ENCODE data around the gene RARRES2. TPM values are rescaled to one million over a fixed set of nuclear protein-coding genes. Genes with fewer than 3 reads are reported as not detected.
A peak's percentile ranks its signal among the peaks of the same experiment; 100 is the strongest.

The RARRES2 gene
- polyA plus RNA-seq, 4 donors = 46.9 to 241 (median 58.2) TPM

DNA sequence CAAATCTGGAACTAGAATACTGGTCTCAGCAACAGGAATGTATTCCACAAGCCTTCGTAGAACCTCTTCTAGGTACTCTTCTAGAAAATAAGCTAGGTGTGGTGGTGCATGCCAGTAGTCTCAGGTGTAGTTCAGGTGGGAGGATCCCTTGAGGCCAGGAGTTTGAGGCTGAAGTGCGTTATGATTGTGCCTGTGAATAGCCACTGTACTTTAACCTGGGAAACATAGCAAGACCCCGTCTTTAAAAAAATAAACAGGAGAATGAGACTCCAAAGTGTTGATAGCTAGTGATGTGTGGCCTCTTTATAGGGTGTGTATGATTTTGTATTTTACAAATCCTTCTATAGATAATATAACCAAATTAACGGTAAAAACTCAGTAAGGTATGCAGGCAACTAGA lies 36.2 kb upstream of the RARRES2 start:
- DNase-seq (ENCODE audit: low read depth in 4 of 4, low spot score in 3 of 4) = no peak

DNA sequence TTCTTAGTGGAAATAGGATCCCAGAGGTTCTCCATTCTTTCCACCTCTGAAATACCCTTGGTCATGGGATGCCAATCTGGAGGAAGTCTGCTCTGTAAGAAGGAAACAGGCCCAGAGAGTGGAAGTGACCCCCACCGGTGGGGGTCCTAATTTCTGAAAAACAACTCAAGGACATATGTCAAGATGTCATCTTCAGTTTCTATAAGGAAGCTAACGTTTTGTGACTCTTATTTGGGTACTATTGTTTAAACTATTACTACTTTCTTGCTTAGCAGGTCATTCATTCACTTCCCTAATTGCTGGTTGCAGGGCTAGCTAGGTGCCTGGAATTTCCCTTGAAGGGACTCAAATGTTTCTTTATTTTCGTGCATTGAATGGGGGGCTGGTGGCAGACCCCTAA lies 35.8 kb upstream of the RARRES2 start:
- no peak for DNase-seq (ENCODE audit: low read depth in 4 of 4, low spot score in 3 of 4)

DNA sequence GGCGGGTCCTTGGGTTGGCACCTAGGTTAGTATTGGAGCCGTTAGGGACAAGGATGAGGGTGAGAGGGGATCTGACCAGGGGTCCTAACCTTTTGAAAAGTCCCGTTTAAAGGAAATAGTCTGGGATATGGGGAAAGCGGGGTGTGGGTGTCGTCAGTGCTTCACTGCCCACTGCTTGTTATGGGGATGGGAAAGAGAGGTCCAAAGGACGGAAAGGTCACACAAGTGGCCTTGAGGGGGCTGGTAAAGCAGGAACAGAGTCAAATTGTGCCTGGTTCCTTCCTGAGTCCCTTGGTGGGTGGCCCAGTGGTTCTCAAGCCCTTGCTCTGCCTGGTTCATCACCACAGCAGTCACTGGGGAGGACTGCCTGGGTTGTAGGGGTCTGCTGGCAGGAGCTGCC lies 35.1 kb upstream of the RARRES2 start:
- no peak for DNase-seq (ENCODE audit: low read depth in 4 of 4, low spot score in 3 of 4)

DNA sequence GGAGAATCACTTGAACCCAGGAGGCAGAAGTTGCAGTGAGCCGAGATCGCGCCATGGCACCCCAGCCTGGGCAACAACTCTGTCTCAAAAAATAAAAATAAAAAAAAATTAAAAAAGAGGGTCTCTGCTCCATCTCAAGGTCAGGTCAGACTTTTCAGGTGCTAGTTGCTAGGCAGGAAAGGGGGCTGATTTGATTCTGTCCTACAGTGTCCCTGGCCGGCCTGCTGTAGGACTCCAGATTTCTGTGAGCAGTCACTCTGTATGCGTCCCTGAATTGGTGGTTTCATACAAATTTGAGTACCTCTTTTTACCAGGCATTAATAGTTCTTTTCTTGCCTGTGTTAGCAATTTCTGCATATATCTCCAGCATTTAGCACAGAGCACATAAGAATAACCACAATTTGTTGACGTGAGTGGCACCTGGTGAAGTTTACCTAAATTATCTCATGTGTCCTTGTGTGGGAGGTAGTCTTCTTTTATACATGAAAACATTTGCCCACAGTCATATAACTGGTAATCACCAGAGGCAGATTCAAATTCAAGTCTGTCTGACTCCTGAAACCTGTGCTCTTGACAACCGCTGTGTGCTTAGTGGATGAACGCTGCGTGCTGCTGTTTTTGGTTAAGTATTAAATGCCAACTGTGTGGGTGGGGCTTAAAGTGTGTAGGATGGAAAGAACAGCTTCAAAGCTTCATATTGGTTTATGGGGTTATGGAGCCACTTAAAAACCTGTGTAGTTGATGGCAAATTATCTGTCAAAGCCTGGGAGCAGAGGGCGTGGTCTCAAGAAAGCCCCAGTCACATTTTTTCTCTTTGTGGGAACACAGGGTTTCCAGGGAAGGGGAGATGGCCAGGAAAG lies 34.5 kb upstream of the RARRES2 start:
- no peak for DNase-seq (ENCODE audit: low read depth in 4 of 4, low spot score in 3 of 4)

DNA sequence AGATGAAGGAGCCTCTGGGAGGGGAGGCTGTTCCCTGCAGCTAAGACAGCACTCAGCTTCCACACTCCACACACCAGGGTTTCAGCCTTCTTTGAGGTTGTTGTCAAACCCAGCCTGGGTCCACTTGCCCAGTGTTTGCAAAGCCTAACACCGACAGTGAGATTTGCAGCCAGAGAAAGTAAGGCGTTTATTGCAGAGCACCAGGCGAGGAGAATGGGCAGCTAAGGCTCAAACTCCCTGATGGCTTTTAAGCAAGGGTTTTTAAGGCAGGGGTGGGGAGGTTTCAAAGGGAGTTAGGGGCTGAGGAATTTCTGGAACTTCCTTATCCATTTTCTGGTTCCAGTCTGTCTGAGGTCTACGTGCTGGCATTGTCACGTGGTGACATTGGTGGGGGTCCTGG lies 33.0 kb upstream of the RARRES2 start:
- DNase-seq (ENCODE audit: low read depth in 4 of 4, low spot score in 3 of 4) = no peak

GRCh38 chr7:150374026-150374425 lies 32.6 kb upstream of the RARRES2 start:
- DNase-seq (ENCODE audit: low read depth in 4 of 4, low spot score in 3 of 4) = no peak

DNA sequence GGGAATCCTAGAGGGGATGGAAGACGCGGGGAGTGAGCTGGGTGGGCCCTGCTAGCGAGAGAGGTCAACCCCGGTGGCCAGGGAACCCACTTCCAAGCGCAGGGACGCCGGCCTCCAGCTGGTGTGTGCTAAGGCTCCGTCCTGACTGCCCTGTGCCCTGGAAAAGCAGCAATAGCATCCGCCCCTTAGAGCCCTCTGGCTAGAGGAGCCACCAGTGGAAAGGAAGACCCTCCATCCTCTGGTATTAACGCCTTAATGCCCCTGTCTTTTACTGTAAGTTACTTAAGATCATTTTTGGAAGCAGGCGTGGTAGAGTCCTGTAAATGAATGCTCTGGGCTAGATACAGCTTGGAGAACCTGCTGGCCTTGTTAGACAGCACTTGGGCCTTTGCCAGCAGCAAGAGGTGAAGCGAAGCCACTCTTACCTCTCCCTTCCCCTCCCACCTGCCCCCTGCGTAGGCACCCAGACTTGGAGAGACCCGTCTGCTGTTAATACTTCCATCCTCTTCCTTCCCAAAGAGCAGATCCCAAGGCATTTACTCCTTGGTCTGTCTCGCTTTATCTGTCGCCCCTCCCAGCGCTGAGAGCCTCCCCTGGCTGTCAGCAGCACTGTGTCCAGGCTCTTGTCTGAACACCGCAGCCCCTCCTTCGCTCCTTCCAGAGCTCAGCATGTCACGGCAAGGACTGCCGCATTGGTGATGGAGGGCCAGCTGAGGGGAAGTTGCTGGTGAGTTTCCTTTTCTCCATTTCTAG lies 31.8 kb upstream of the RARRES2 start:
- no peak for DNase-seq (ENCODE audit: low read depth in 4 of 4, low spot score in 3 of 4)

DNA sequence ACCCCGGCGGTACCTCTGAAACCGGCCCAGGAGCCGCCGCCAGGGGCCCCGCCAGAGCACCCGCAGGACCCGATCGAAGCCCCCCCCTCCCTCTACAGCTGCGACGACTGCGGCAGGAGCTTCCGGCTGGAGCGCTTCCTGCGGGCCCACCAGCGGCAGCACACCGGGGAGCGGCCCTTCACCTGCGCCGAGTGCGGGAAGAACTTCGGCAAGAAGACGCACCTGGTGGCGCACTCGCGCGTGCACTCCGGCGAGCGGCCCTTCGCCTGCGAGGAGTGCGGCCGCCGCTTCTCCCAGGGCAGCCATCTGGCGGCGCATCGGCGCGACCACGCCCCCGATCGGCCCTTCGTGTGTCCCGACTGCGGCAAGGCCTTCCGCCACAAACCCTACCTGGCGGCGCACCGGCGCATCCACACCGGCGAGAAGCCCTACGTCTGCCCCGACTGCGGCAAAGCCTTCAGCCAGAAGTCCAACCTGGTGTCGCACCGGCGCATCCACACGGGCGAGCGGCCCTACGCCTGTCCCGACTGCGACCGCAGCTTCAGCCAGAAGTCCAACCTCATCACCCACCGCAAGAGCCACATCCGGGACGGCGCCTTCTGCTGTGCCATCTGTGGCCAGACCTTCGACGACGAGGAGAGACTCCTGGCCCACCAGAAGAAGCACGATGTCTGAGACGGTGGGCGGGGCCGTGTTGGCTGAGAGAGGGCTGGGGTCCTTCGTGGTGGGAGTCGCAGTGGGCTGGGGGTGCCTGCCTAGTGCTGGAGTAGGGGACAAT lies 31.0 kb upstream of the RARRES2 start:
- DNase-seq (ENCODE audit: low read depth in 4 of 4, low spot score in 3 of 4) = no peak

GRCh38 chr7:150371996-150372270 lies 30.5 kb upstream of the RARRES2 start:
- DNase-seq (ENCODE audit: low read depth in 4 of 4, low spot score in 3 of 4) = no peak

DNA sequence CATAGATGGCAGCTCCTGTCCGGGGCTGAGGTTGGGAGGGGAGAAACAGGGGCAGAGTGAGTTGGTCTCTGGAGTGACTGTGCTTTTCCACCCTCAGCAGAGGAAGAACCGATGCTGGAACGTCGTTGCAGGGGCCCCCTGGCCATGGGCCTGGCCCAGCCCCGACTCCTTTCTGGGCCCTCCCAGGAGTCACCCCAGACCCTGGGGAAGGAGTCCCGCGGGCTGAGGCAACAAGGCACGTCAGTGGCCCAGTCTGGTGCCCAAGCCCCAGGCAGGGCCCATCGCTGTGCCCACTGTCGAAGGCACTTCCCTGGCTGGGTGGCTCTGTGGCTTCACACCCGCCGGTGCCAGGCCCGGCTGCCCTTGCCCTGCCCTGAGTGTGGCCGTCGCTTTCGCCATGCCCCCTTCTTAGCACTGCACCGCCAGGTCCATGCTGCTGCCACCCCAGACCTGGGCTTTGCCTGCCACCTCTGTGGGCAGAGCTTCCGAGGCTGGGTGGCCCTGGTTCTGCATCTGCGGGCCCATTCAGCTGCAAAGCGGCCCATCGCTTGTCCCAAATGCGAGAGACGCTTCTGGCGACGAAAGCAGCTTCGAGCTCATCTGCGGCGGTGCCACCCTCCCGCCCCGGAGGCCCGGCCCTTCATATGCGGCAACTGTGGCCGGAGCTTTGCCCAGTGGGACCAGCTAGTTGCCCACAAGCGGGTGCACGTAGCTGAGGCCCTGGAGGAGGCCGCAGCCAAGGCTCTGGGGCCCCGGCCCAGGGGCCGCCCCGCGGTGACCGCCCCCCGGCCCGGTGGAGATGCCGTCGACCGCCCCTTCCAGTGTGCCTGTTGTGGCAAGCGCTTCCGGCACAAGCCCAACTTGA lies 29.9 kb upstream of the RARRES2 start:
- no peak for DNase-seq (ENCODE audit: low read depth in 4 of 4, low spot score in 3 of 4)

- DNase-seq (ENCODE audit: low read depth in 4 of 4, low spot score in 3 of 4) = no peak
Measured at GRCh38 chr7:150370612-150371071, 29.2 kb upstream of the RARRES2 start.

- DNase-seq (ENCODE audit: low read depth in 4 of 4, low spot score in 3 of 4) = no peak
Measured at GRCh38 chr7:150369748-150370501, 28.5 kb upstream of the RARRES2 start.

DNA sequence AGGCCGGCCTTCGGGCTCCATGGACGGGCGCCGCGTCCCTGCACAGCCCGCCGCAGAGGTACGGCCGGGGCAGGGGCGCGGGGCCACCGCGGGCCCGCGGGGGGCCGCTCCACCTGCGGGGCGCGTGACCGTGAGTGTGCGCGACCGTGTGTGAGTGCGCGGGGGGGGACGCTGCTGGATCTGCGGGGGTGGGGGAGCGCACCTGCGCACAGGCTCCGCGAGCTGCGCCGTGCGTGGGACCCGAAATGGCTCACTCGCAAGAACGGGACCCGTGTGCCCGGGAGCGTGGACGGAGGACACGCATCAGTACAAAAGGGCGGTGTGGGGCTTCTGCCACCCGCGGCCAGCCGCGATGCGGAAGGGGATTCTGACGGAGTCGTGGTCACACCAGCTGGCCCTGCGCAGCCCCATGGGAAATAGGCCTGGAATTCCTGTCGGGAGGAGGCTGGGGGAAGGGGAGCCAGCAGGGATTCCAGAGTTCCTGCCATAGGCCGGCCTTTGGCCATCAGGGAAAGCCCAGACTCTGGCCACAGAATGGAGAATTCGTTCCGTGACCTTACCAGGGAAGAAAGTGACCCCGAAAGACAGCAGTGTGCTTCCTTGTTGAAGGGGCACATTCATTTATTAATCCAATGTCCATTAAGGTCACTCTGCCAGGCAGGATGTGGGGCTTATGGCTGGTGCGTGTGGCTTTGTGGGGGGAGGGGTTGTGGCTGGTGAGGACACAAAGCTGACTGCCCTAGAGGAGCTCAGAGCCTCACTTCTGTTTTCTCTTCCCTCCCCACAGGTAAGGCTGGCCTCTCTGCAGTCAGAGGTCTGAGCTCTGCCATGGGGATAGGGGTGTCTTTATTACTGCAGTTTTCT lies 27.7 kb upstream of the RARRES2 start:
- DNase-seq (ENCODE audit: low read depth in 4 of 4, low spot score in 3 of 4) = no peak

GRCh38 chr7:150368096-150368883 lies 26.9 kb upstream of the RARRES2 start, which contains the start of gene REPIN1:
REPIN1 (plus strand) TSS chr7:150368822; CDS start chr7:150369712, 890 bp downstream.
- peak in 2 of 4 donors; percentile 84 for DNase-seq (ENCODE audit: low read depth in 4 of 4, low spot score in 3 of 4)

- no peak for DNase-seq (ENCODE audit: low read depth in 4 of 4, low spot score in 3 of 4)
Measured at GRCh38 chr7:150367677-150368095, 26.3 kb upstream of the RARRES2 start.

- DNase-seq (ENCODE audit: low read depth in 4 of 4, low spot score in 3 of 4) = no peak
Measured at GRCh38 chr7:150365673-150366398, 24.4 kb upstream of the RARRES2 start.

DNA sequence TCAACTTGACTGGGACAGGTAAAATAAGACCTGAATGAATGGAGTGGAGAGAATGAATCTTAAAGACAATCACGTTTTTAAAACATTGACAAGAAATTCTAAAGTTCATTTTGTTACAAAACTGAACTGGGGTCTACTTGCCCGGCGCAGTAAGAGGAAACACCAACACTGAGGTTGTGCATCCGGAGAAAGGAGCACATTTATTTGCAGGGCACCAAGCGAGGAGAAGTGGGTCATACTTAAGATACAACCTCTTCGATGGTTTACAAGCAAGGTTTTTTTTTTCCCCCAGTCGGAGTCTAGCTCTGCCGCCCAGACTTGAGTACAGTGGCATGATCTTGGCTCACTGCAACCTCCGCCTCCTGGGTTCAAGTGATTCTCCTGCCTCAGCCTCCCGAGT lies 23.8 kb upstream of the RARRES2 start:
- no peak for DNase-seq (ENCODE audit: low read depth in 4 of 4, low spot score in 3 of 4)

All from left renal pelvis (tissue), 4 donors.